ENCODE measurements around the gene ANAPC2.
A peak's percentile ranks its signal among the peaks of the same experiment; 100 is the strongest.

Gene ANAPC2

DNA sequence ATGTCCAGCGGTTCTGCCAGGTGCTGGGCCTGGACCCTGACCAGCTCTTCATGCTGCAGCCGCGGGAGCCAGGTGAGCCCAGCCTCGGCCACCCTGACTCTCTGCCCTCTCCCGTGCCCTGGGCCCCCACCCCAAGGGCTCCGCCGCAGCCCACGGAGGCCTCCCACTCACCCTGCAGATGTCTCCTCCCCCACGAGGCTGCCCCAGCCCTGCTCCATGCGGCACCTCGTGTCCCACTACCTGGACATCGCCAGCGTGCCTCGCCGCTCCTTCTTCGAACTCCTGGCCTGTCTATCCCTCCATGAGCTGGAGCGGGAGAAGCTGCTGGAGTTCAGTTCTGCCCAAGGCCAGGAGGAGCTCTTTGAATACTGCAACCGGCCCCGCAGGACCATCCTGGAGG lies 26.3 kb upstream of the ANAPC2 start:
- DNase-seq = no peak

DNA sequence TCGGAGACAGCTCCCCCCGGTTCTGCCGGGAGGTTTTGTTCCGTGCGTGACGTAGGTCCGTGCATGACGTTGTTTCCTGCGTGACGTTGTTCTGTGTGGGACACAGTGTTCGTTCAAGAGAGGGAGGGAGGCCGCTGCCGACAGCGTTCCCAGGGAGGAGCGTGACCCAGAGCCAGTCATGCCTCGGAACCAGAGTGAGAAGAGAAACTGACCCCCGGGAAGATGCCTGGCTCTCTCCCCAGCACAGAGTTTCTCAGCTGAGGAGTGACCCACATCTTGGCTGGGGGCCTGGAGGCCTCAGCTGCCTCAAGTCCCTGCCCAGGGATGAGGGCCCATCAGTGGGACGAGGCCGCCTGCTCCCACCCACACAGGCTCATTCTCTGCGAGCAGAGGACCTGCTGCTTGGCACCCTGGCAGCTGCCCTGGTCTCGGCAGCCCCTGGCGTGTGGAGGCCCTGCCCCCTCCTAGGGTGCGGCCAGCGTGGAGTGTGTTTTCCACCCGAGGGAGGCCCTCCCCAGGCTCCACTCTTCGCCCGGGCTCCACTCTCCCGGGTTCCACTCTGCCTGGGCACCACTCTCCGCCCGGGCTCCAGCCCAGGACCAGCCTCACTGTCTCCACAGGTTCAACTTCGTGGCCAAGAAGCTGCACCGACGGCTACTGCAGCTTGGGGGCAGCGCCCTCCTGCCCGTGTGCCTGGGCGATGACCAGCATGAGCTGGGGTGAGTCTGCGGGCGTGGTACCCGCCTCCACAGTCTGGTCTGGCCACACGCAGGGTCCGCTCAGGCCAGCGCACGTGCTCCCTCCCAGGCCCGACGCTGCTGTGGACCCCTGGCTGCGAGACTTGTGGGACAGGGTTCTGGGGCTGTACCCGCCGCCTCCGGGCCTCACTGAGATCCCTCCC lies 25.1 kb upstream of the ANAPC2 start:
- DNase-seq = no peak

DNA sequence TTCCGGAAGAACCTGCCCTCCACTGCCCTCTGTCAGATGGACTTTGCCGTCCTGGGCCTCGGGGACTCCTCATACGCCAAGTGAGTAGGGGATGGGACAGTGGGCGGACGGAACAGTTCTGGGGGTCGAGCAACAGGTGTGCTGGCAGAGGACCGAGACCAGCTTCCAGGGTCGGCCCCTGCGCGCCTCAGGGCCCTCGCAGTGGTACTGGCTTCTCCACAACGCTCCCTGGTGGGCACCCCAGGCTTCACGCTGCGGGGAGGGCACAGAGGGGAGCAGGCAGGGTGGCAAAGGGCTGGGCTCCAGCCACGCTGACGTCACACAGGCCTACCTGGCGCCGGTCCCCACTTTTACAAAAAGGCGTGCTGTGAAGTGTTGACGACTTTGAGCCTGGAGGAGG lies 24.2 kb upstream of the ANAPC2 start:
- DNase-seq = no peak

DNA sequence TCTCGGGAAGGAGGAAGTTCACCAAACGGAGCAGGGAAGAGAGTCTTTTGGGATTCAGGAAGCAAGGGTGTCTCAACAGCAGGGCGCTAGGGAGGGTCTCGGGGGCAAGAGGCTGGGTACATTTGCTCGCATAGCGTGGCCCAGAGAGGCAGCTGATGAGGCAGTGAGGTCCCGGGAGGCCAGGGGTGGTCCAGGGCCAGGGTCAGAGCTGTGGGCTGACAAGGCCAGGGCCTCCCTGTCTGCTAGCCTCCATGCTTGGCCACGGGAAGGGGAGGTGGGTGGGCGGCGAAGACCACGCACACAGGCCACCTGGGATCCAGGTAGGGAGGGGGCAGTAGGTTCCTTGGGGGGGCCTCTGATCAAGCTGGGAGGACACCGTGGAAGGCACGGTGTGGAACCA lies 23.2 kb upstream of the ANAPC2 start:
- no peak for DNase-seq

DNA sequence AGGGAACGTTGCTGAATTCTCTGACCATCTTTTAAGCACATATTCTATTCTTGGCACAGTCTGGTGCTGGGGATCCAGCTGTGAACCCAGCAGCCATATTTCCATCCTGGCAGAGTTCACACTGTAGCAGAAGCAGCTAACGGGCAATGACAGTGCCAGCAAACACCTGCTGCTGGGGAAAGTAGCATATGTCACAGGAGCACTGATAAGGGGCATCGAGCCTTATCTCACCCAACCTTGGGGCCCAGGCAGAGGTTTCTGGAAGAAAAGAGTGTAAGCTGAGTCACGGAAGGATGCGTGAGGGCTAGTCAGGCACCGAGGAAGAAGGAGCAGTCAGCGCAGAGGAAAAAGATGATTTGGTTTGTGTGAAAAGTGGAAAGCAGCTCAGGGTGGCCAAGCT lies 18.2 kb upstream of the ANAPC2 start:
- DNase-seq = no peak

DNA sequence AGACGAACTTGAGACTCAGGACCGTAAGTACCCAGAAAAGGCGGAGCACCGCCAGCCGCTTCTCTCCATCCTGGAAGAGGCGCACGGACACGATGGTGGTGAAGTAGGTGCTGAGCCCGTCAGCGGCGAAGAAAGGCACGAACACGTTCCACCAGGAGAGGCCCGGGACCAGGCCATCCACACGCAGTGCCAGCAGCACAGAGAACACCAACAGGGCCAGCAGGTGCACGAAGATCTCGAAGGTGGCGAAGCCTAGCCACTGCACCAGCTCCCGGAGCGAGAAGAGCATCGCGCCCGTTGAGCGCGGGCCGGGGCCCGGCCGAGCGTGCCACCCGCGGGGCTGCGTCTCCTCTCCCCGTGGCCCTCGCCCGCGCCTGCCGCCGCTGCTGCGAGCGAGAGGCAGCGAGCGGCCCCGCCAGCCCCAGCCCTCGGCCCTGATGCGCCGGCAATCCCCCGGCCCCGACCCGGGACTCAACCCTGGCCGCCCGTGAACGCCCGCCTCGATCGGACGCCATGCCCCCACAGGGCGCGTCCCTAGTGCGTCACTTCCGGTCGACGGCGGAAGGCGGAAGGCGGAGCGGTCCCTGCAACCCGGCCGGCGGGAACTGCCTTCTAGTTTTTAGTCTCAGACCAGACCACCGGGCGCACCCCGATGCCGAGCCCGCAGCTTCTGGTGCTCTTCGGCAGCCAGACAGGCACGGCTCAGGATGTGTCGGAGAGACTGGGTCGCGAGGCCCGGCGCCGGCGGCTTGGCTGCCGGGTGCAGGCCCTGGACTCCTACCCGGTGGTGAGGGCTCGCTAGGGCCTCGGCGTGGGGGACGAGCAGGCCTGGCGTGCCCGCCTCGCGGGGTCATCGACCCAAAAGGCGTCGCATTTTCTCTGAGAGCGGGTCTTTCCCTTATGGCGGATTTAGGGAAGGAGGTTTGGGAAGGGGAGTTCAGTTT lies 17.0 kb upstream of the ANAPC2 start, which contains the start of the genes NDOR1 and TMEM203:
TSS of gene NDOR1 (plus strand) at position 575 of the 944 bp plus-strand sequence. CDS start at position 653, 78 bp downstream.
TSS of gene TMEM203 (minus strand) at position 523 of the 944 bp plus-strand sequence. CDS start at position 289, 234 bp downstream.
- DNase-seq = peak; percentile 97

DNA sequence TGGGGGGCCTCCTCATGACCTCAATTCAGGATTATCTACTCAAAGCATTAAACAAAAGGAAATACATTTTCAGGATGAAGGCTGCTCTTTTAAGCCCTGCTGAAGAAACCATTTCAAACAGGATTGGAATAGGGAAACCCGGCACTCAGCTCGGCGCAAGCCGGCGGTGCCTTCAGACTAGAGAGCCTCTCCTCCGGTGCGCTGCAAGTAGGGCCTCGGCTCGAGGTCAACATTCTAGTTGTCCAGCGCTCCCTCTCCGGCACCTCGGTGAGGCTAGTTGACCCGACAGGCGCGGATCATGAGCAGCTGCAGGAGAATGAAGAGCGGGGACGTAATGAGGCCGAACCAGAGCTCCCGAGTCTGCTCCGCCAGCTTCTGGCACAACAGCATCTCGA lies 16.4 kb upstream of the ANAPC2 start:
- DNase-seq = no peak

DNA sequence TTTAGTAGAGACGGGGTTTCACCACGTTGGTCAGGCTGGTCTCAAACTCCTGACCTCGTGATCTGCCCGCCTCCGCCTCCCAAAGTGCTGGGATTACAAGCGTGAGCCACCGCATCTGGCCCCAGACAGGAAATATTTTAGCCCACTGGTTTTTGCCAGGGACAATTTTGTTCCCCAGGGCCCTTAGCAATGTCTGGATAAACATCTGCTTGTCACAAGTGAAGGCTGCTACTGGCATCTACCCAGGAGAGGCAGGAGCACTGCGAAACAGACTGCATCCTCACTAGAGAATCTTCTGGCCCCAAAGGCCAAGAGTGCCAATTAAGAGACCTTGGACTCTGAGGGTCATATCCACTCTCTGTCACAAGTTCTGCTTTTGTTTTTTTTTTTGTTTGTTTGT lies 14.6 kb upstream of the ANAPC2 start:
- DNase-seq = no peak

DNA sequence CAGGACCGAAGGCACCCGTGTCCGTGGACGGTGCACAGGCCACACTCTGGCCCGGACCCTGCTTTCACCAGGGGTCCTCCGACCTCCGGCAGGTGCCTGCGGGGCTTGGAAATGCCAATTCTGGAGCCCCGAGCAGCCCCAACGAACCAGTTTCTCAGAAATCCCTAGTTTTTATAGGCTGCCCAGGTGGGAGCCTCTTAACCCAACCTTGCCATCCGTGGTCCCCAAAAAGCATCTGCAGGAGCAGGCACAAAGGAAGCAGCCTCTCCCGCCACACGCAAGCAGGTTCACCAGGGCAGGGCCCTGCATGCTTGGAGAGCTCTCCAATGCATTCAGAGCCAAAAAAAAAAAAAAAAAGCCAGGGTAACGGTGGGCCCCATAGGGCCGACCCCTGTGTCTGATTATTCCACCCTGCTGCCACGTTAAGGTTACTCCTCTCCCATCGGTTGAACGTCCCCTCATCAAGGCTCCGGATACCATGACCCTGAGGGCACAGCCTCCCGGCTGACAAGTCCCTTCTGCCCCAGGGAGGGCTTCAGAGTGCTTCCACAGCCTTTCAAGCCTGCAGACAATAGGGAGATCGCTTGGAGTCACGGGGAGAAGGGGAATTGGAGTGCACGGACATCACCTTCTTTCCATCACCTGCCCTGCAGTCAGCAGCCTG lies 13.0 kb upstream of the ANAPC2 start:
- no peak for DNase-seq

DNA sequence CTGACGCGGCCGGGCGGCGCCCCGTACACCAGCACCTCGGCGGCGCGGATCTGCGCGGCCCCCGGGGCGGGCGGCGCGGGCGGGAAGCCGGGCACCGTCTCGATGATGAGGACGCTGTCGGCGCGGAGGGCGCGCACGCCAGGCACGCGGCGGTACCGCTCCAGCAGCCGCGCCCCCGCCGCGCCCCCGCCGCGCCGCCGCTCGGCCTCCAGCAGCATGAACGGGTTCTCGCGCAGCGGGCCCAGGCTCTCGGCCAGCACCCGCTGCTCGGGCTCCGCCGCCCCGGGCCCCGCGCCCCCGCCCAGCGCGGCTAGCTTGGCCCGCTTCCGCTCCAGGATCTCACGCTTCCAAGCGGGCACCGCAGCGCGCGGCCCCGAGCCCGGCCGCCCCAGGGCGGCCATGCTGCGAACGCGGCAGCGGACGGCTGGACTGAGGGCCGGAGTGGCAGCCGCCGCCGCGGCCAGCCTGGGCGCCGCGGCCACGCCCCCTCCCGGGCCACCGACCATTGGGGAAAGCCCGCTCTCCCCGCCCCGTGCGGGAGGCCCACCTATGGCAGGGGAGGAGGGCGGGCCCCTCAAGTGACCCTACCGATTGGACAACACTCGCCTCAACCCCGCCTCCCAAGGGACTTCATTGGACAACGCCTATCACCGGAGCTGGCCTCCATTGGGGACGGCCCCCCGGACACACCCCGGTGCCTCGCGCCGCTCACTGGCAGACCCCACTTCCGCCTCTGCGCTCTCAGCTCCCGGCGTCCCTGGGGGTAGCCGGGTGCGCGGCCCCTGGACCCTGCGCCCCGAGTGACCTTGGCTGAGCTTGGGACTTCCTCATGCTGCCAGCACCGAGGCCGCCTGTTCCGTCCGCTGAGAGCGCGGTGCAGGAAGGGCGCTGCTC lies 12.2 kb upstream of the ANAPC2 start, which contains the start of gene TPRN:
TSS of gene TPRN (minus strand) at position 431 of the 894 bp plus-strand sequence. CDS start at position 401, 30 bp downstream.
- peak; percentile 100 for DNase-seq

DNA sequence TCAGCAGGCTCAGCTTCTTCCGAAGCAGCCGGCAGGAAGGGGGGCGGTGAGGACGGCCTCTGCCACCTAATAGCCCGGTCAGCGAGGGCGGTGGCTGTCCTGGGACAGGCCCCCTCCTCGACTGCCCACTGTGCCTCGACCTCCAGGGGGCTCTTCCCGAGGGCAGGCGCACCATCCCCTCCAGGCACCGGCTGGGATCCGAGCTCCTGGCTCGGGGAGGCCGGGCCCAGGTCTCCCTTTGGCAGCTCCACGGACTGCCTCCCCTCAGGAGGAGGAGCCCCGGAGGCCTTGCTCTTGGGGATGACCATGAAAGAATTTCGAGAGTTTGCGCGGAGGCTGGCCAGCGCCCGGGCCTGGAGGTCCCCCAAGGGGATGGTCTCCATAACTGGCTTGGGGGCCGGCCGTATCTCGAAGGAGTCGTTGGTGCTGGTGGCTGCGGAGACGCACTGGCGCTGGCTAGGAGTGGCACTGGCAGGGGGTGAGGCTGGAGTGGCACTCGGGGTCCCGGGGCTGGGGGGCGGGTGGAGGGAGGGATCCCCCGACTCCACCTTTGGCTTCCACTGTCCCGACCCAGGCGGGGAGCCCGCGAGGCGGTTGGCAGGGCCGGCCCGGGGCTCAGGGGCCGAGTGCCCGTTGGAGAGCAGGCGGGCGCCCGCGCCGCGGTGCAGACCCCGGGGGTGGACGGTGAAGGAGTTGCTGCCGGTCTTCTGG lies 11.2 kb upstream of the ANAPC2 start:
- DNase-seq = no peak

DNA sequence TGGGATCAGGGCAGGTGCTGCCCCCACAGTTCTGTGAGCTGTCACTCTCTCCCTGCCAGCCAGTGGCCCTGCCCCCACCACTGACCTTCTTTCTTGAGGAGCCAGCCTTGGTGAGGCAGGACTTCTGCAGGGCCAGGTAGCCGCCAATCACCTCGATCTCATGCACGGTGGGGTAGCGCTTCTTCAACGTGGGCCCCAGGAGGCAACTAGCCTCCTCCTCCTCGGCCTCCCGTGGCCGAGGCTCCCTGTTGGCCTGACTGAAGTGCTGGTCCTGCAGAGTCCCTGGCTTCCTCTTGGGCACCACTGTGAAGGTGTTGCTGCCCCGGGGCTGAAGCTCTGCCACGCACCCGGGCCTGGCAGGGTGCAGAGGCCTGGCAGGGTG lies 10.5 kb upstream of the ANAPC2 start:
- DNase-seq = no peak

DNA sequence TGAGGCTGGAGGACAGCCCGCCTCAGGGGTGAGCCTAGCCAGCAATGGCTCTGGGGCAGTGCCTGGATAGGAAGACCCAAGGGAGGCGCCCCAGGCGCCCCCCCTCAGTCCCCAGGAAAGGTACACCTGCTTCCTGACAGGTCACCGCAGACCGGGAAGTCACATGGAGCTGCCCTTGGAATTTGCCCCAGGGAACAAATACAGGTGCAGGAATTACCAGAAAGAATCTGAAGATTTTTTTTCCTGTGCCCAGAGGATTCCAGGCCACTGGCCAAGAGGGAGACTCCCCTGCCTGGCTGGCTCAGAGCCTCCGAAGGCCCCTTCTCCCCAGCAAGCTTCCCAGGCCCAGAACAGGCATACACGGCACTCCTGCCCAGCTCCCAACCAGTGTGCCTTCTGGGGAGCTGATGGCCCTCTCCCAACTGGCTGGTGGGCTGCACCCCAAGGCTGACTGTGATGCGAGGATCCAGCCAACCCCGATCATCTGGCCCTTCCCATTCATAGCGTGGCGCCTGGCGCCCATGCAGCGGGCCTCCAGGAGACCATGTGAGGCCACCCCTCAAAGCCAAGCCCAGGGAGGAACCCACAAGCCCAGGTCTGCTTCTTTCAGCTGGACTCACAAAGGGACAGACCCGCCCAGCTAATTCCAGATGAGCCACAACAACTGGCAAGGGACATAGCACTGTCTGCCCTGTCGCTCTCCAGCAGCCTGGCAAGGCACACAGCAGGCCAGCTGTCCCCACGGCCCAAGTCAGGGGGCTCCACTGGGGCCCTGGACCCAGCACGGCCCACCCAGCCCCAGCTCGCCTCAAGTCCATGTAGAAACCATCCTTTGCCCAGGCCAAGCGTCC lies 9.9 kb upstream of the ANAPC2 start:
- DNase-seq = no peak

DNA sequence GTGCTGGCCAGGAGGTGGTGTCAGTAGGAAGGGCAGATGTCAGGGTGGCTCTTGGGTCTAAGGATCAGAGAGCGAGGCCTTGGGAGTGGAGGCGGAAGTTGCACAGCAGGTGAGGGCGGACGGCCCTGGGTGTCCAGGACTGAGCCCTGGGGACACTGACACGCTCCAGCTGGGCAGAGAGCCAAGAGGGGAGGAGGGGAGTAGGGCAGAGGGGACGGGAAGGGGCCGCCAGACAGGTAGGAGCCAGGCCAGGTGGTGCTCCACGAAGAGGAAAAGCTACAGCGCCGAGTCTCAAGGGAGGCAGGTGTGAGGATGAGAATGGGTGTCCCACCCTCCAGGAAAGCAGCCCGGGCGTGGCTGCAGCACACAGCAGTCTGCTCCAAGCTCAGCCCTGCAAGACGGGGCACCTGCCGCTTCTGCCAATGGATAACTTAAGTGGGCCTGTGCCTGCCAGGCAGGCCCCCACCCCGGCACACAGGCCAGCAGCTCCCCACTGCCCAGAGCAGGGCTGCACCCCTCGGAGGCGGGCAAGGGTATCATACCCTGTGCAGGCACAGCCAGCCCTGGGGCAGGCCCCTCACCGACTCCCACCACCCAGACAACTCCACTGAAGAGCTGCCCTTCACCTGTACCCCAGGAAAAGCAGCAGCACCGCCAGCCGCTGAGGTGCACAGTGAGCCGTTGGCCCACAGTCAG lies 7.3 kb upstream of the ANAPC2 start:
- no peak for DNase-seq

DNA sequence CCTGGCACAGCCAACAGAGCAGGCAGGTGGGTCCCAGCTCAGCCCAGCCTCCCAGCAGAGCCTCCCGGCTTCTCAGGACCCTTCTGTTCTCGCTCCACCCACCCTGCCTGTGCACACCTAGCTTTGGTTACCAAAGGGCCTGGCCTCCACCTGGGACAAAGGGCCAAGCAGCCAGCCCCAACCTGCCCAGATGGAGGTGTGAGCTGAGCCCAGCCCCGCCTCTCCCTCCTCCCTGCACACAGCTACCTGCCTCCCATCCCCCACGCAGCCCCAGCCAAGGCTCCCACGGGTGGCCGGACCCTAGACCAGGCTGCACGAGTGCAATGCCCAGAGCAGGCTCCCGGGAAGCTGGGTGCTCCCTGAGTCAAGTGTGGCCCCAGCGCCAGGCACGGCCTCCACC lies 6.5 kb upstream of the ANAPC2 start:
- DNase-seq = no peak

DNA sequence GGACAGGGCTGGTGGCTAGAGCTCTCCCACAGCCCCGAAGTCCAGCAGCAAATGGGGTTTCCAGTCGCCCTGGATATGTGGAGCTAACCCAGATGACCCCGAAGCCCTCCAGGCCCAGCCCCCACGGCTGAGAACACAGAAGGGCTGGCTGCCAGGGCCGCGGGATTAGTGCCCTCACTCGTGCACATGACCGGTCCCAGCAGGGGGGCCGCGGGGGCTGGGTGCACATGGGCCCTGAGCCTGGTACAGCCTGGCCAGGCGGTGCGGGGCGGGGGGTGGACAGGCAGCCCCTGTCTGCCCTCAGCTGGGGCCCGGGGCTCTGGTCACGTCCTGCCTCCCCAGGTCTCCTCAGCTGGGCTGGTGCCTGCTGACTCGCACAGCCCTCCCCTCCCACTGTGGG lies 6.0 kb upstream of the ANAPC2 start:
- DNase-seq = no peak

DNA sequence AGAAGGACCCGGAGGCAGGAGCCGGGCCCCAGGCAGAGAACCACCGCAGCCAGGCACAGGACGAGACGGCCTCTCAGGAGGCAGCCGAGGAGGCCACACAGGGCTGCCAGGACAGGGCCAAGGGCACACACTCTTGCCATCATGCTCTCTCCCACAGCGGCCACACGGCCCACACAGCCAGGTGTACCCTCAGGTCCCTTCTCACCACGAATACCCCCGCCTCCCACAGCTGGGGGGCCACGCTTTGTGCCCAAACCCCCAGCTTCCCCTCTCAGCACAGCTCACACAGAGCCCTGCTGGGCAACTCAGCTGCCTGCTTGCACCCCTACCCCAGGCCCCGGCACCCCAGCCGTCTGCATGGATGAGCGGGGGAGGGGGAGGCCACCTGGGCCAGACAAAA lies 5.4 kb upstream of the ANAPC2 start:
- DNase-seq = no peak

DNA sequence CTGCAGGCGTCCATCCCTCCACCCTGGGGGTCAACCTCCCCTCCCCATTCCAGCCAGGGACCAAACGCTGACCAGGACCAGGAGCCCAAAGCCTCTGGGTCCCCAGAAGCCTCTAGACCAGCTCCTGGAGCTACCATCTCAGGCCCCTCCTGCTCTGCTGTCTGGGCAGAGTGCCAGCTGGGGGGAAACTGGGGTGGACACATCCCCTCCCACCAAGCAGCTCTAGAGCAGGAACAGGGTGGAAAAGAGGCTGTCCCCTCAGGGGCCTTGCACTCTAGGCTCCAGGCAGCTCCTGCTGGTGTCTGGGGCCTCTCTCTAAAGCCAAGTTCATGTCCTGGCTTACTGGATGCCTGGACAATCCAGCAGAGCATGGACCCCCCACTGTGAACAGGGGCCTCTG lies 4.5 kb upstream of the ANAPC2 start:
- no peak for DNase-seq

DNA sequence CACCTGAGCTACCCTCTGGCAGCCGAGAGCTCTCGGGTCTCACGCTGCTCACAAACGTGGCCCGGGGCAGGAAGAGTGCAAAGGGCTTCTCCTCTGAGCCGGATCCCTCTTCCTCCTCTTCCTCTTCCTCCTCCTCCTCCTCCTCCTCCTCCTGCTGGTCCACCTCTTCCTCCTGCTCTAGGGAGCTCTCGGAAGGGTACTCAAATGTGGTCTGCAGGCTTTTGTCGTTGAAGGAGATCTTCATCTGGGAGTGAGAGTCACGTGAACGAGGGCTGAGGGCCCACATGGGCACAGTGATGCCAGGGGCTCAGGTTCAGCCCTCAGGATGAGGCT lies 4.1 kb upstream of the ANAPC2 start:
- DNase-seq = no peak

All from activated CD4-positive, alpha-beta T cell treated with anti-CD3 and anti-CD28 coated beads, Interleukin-2, Interleukin-6, amounts not matched to agents 100 ng/mL and 50 ng/mL, durations not matched to agents 16 hours and 8 hours (primary cell).